Panc1 (cell line): ENCODE results near the gene DCAKD.

Source experiments
- TF ChIP-seq, protein P1 (sequence below), 2 experiments: IDR thresholded peaks; 2 replicates each; pipeline ENCODE4 v1.6.1; 2011 to 2012; ENCODE audit warnings: low read depth in 2 of 2, control low read depth in 1 of 2, low read length in 1 of 2, mild to moderate bottlenecking in 1 of 2, moderate library complexity in 1 of 2; ENCODE audit not compliant: insufficient read depth in 1 of 2
- TF ChIP-seq, protein P2 (sequence below): fragments of 450-650 bp; IDR thresholded peaks from 2 replicates; pipeline ENCODE4 v1.5.1; 2017; ENCODE audit warnings: mild to moderate bottlenecking

DNA sequence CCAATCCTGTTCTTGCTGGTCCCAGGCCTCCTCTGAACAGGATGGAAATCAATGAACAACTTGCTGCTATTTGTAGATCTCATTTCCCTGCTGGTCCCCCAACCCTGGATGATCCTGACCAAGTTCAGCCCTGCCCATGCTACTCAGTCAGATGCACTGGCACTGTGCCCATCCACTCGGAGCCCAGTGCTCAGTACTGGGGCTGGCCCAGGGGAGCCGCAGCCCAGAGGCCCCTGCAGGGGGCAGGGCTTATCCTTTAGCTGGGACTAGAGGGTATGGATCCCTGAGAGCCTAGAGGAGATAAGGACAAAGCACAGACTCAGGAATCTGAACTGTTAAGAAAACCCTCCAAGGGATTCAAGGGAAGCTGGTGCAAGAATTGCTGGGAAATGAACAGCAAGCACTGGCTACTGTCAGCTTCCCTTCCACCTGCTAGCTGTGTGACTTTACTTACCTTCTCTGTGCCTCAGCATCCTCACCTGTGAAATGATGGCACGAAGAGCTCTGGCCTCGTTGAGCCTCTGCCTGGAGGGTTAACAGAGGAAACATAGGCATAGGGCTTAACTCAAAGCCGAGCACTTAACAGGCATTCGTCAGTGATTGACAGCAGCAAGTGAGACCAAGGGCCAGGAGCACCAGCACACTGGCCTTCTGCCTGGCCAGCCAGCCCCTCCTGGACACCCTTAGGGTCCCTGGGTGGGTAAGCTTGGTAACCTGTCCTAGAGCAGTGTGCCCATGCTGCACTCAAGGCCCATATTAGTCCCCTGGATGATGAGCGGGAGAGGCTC lies 53.5 kb downstream of the DCAKD start:
- TF ChIP-seq, protein P1, sequence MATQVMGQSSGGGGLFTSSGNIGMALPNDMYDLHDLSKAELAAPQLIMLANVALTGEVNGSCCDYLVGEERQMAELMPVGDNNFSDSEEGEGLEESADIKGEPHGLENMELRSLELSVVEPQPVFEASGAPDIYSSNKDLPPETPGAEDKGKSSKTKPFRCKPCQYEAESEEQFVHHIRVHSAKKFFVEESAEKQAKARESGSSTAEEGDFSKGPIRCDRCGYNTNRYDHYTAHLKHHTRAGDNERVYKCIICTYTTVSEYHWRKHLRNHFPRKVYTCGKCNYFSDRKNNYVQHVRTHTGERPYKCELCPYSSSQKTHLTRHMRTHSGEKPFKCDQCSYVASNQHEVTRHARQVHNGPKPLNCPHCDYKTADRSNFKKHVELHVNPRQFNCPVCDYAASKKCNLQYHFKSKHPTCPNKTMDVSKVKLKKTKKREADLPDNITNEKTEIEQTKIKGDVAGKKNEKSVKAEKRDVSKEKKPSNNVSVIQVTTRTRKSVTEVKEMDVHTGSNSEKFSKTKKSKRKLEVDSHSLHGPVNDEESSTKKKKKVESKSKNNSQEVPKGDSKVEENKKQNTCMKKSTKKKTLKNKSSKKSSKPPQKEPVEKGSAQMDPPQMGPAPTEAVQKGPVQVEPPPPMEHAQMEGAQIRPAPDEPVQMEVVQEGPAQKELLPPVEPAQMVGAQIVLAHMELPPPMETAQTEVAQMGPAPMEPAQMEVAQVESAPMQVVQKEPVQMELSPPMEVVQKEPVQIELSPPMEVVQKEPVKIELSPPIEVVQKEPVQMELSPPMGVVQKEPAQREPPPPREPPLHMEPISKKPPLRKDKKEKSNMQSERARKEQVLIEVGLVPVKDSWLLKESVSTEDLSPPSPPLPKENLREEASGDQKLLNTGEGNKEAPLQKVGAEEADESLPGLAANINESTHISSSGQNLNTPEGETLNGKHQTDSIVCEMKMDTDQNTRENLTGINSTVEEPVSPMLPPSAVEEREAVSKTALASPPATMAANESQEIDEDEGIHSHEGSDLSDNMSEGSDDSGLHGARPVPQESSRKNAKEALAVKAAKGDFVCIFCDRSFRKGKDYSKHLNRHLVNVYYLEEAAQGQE (IDR thresholded peaks at IDR 0.05; ENCODE audit: insufficient read depth in 1 of 2, low read depth in 2 of 2, low read length in 1 of 2), result no peak
- TF ChIP-seq, protein P2, sequence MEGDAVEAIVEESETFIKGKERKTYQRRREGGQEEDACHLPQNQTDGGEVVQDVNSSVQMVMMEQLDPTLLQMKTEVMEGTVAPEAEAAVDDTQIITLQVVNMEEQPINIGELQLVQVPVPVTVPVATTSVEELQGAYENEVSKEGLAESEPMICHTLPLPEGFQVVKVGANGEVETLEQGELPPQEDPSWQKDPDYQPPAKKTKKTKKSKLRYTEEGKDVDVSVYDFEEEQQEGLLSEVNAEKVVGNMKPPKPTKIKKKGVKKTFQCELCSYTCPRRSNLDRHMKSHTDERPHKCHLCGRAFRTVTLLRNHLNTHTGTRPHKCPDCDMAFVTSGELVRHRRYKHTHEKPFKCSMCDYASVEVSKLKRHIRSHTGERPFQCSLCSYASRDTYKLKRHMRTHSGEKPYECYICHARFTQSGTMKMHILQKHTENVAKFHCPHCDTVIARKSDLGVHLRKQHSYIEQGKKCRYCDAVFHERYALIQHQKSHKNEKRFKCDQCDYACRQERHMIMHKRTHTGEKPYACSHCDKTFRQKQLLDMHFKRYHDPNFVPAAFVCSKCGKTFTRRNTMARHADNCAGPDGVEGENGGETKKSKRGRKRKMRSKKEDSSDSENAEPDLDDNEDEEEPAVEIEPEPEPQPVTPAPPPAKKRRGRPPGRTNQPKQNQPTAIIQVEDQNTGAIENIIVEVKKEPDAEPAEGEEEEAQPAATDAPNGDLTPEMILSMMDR, result no peak
